LNCaP clone FGC (cell line): ENCODE measurements around the gene YARS1.
A peak's percentile ranks its signal among the peaks of the same experiment; 100 is the strongest.

Source experiments
- DNase-seq: peaks from one replicate; pipeline ENCODE4 v3.0.0-alpha.2; 2011; ENCODE audit warnings: low read depth
- H3K4me3 ChIP-seq: 2 replicates; pipeline ENCODE4 v1.5.1; 2011; ENCODE audit warnings: mild to moderate bottlenecking, low read depth, low read length, control low read depth
- CTCF ChIP-seq: IDR thresholded peaks from 2 replicates; pipeline ENCODE4 v1.5.1; 2012; ENCODE audit warnings: mild to moderate bottlenecking; ENCODE audit not compliant: control insufficient read depth, insufficient read depth; ENCODE audit errors: extremely low read depth

YARS1 gene

GRCh38 chr1:32831878-32832277, 14.7 kb upstream of the YARS1 start:
- H3K4me3 ChIP-seq, result no peak overlapping the region
- TF ChIP-seq CTCF, result no peak
- DNase-seq, result no peak

GRCh38 chr1:32830092-32830852, 13.1 kb upstream of the YARS1 start:
- H3K4me3 ChIP-seq, result no peak overlapping the region
- no peak for DNase-seq
- no peak for TF ChIP-seq CTCF

GRCh38 chr1:32828341-32828740, 11.2 kb upstream of the YARS1 start:
- TF ChIP-seq CTCF, result no peak
- no peak for DNase-seq
- no peak overlapping the region for H3K4me3 ChIP-seq

- TF ChIP-seq CTCF, result no peak
- DNase-seq, result no peak
- H3K4me3 ChIP-seq, result no peak overlapping the region
These were observed 8.0 kb upstream of the YARS1 start for GRCh38 chr1:32825181-32825580.

GRCh38 chr1:32818804-32819541, 1.8 kb upstream of the YARS1 start:
- H3K4me3 ChIP-seq, result peak overlapping the region; percentile 98
- no peak for DNase-seq
- no peak for TF ChIP-seq CTCF

- DNase-seq, result peak; percentile 62
- no peak for TF ChIP-seq CTCF
These were observed 943 bp upstream of the YARS1 start for GRCh38 chr1:32817815-32818786.

More at GRCh38 chr1:32817815-32818786, 943 bp upstream of the YARS1 start:
- H3K4me3 ChIP-seq, result peak overlapping the region; percentile 98
